ENCODE results near the gene RHOXF1.

- TF ChIP-seq CTCF (IDR thresholded peaks at IDR 0.05), result no peak
- TF ChIP-seq POLR2AphosphoS5 (IDR thresholded peaks at IDR 0.05; ENCODE audit: insufficient read depth in 1 of 2, low read depth in 1 of 2), result no peak
Observed at GRCh38 chrX:120111611-120112010, 4.1 kb downstream of the RHOXF1 start.

All from vagina (tissue), 2 donors.